GM10248 (cell line): Measurements from ENCODE around the gene FBLN2.
"Not testable (repeated sequence)": the region's sequence is repeated elsewhere in the genome, so short reads cannot be mapped to it uniquely, and the experiment has no call there.

Source experiments
- CTCF ChIA-PET: fragments of 300-600 bp; sonication (Branson Sonifier 250); formaldehyde crosslinking; extraction: SDS; loops from one replicate; lab custom pipeline; 2021; ENCODE audit warnings: antibody characterized with exemption; lab: Yijun Ruan, JAX
- POLR2A ChIA-PET: fragments of 350-650 bp; sonication (Branson Sonifier 250); formaldehyde crosslinking; extraction: SDS; loops from one replicate; lab custom pipeline; 2020; ENCODE audit warnings: antibody characterized with exemption; lab: Yijun Ruan, JAX
- DNase-seq: peaks from one replicate; pipeline ENCODE4 v3.0.0; 2012; ENCODE audit errors: extremely low spot score
- CTCF ChIP-seq: IDR thresholded peaks from 2 replicates; pipeline ENCODE4 v1.5.1; 2012; ENCODE audit warnings: mild to moderate bottlenecking, low read depth; ENCODE audit errors: extremely low read depth, missing control alignments, control extremely low read depth

The FBLN2 gene

DNA sequence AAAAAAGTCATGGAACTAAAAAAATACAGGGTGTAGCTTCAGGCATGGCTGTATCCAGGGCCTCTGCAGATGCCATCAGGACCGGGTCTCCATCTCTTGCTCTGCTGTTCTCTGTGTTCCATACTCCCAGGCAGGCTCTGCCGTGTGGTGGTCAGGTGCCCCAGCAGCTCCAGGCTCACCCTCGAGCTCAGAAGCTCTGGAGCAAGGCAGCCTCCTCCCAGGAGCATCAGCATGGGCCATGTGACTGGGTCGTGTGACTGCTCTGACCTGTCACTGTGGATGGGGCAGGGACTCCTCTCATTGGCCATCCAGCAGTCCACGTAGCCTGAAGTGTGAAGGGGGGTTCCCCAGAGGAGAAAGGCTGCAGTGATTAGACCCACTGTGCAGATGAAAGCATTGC is 8.5 kb downstream of the FBLN2 start:
- ChIA-PET CTCF (no interaction called here), POLR2A (no interaction called here)
- TF ChIP-seq CTCF = no peak

DNA sequence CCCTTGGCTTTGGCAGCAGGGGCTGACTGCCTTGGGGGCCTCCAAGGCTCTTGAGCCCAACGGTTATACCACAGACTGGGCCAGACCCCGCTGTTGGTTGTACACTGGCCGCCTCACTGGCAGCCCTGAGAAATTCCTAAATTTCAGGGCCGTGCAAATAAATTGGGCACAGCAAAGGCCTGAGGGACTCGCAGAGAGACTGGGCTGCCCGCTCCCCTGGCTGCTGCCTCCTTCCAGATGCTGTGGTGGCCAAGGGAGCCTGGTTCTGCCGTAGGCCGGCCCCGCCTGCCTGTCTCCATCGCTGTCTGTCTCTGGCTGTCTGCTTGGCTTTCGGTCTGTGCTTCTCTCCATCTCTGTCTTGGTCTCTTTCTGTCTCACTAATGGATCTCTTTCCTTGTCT is 9.0 kb downstream of the FBLN2 start:
- DNase-seq = no peak
- CTCF ChIA-PET = no interaction called here
- no peak for TF ChIP-seq CTCF
- POLR2A ChIA-PET = no interaction called here

More for the DNA sequence above, 8.5 kb downstream of the FBLN2 start:
- DNase-seq = no peak

DNA sequence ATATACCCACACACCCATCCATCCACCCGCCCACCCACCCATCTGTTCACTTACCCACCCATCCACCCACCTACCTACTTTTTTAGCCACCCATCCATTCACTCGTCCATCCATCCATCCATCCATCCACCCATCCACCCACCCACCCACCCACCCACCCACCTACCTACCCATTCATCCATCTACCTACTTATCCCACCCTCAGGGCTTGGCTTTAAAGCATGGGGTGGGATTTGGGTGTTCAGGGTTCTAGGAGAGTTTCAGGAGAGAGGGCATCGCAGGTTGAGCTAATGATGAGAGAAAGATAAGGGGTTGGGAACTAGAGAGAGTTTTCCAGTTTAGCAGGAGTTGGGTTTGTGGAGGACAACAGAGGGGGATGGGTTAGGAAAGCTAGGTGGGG is 9.7 kb downstream of the FBLN2 start:
- POLR2A ChIA-PET = no interaction called here
- no peak for DNase-seq
- CTCF ChIA-PET = no interaction called here
- TF ChIP-seq CTCF = no peak

DNA sequence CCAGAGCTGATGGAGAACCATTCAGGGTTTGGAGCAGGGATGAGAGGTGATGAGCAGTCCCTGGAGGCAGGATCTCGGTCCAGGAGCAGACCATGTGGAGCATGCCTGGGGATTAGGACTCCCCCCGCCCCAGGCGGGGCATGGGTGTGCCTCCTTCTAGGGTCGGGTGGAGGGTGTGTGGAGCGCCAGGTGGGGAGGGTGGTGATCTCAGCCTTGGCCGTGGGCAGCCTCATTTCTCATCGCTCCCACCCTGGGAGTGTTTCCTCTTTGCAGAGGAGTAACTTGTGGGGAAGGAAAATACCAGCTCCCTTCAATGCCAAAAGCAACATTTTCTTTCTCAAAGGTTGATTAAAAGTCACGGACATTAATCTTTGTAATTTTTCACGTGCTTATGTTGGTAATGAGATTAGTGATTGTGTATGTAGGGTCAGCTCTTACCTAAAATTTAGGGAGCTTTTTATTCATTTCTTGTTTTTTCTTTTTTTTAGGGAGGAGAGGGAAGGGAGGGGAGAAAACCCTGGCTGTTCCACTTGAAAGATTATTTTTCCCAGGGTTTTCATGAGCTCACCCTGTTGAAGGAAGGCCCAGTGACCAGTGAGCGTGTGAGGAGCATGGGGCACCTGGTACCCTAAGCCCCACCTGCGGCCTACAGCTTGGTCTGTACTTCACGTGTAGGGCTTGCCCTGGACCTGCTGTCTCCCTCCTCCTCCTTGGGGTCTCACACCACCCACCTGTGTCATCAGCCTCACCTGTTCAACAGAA is 11.0 kb downstream of the FBLN2 start:
- TF ChIP-seq CTCF = no peak
- ChIA-PET CTCF (interaction anchor here (1.7 kb wide), 1 partner anchor 88 kb away, joined by 6 read pairs; no protein-coding TSS in a partner anchor), POLR2A (no interaction called here)
- DNase-seq = no peak

DNA sequence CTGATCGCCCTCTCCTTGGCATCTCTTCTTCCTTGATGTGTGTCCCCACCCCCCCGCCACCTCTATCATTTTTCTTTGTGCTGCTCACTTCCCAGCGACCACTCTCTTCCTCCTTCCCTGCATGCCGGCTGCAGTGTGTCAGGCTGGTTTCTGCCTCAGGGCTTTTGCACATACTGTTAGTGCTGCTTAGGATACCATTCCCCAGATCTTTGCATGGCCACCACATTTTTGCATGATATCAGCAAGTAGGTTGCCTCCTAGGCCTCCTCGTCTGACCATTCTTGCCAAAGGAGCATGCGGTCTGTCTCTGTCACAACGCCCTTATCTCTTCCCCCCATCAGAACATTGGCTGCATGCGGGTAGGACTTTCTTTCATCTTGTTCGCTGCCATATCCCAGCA is 12.5 kb downstream of the FBLN2 start:
- POLR2A ChIA-PET = no interaction called here
- CTCF ChIA-PET = no interaction called here
- DNase-seq = no peak
- no peak for TF ChIP-seq CTCF

GRCh38 chr3:13561967-13562366 is 13.0 kb downstream of the FBLN2 start:
- POLR2A ChIA-PET = no interaction called here
- TF ChIP-seq CTCF = no peak
- CTCF ChIA-PET = no interaction called here
- no peak for DNase-seq

GRCh38 chr3:13562421-13562820 is 13.5 kb downstream of the FBLN2 start:
- CTCF ChIA-PET, POLR2A ChIA-PET, DNase-seq: not testable (repeated sequence)
